NT2/D1 (cell line): ENCODE results near the gene ZNF200.

Experiments
- DNase-seq: peaks from one replicate; pipeline ENCODE4 v3.0.0-alpha.2; 2011; ENCODE audit warnings: low read depth, low spot score
- H3K27me3 ChIP-seq: 2 replicates; pipeline ENCODE4 v1.6.0; 2011; ENCODE audit warnings: mild to moderate bottlenecking; ENCODE audit not compliant: insufficient read length, insufficient read depth
- H3K36me3 ChIP-seq: 2 replicates; pipeline ENCODE4 v1.6.1; 2011; ENCODE audit warnings: mild to moderate bottlenecking, low read length, mixed read lengths; ENCODE audit not compliant: insufficient read depth, insufficient read length
- H3K4me1 ChIP-seq: 2 replicates; pipeline ENCODE4 v1.5.1; 2011; ENCODE audit not compliant: insufficient read depth, insufficient read length
- H3K4me3 ChIP-seq: 2 replicates; pipeline ENCODE4 v1.5.1; 2011; ENCODE audit warnings: low read depth; ENCODE audit not compliant: insufficient read length
- H3K9ac ChIP-seq: 2 replicates; pipeline ENCODE4 v1.6.0; 2011; ENCODE audit warnings: low read depth; ENCODE audit not compliant: insufficient read length
- H3K9me3 ChIP-seq: 2 replicates; pipeline ENCODE4 v1.5.1; 2011; ENCODE audit warnings: mild to moderate bottlenecking, low read length; ENCODE audit not compliant: insufficient read depth
- SUZ12 ChIP-seq: IDR thresholded peaks from 2 replicates; pipeline ENCODE4 v1.6.1; 2011; ENCODE audit not compliant: insufficient read length, insufficient read depth; ENCODE audit errors: extremely low read depth
- YY1 ChIP-seq: IDR thresholded peaks from 2 replicates; pipeline ENCODE4 v1.6.1; 2011; ENCODE audit not compliant: insufficient read length, insufficient read depth
- ZNF274 ChIP-seq: IDR thresholded peaks from 2 replicates; pipeline ENCODE4 v1.6.1; 2011; ENCODE audit warnings: mild to moderate bottlenecking, low read depth, low read length

ZNF200 gene

DNA sequence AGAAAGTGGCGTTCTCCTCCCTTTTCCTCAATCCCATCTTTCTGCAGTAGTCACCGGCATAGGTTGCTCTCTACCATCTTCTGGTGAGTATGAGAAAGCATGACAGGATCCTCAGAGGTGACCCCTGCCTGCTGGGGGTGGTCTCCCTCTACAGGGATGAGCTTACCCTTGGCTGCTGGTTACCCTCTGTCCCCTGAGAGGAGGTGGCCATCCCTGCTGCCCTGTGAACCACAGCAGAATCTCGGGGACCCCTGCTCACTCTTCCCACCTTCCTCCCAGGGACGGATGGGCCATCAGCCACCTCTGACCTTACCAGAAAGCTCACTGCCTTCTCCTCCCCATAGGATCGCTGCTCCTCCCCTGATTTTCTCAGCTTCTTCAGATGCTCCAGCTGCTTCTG, 13.6 kb upstream of the ZNF200 start:
- Histone ChIP-seq H3K36me3 (no peaks in the 10 kb centered on the region), H3K9ac (no peak overlapping the region), H3K4me1 (no peaks in the 10 kb centered on the region), H3K27me3 (peaks cover 2% of the 10 kb centered on the region), H3K4me3 (no peak overlapping the region), H3K9me3 (no peaks in the 10 kb centered on the region)
- TF ChIP-seq YY1 (no peak), SUZ12 (no peak), ZNF274 (no peak)
- no peak for DNase-seq

DNA sequence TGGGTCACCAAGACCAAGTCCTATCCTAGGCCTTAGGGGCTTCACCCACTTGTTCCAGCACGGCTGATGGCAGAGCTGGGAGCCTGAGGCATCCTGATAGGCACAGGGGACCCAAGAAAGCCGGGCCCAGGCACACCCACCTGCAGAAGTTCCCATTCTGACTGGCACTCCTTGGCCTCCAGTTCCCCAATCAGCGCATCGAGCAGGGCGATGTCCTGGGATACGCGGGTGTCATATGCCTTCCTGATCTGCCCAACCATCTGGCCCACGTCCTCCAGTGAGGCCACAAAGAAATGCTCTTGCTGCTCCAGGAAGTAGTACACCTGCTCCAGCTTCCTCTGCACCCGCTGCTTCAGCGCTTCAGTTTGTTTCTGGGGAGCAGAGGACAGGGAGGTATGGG, 11.9 kb upstream of the ZNF200 start:
- Histone ChIP-seq H3K4me3 (no peak overlapping the region), H3K36me3 (no peaks in the 10 kb centered on the region), H3K27me3 (peaks cover 2% of the 10 kb centered on the region), H3K9ac (no peak overlapping the region), H3K4me1 (no peaks in the 10 kb centered on the region), H3K9me3 (no peaks in the 10 kb centered on the region)
- DNase-seq = no peak
- TF ChIP-seq ZNF274 (no peak), SUZ12 (no peak), YY1 (no peak)

GRCh38 chr16:3246002-3246401, 11.0 kb upstream of the ZNF200 start:
- H3K36me3 ChIP-seq = no peaks in the 10 kb centered on the region
- H3K4me3 ChIP-seq = no peak overlapping the region
- no peaks in the 10 kb centered on the region for H3K9me3 ChIP-seq
- TF ChIP-seq YY1 (no peak), ZNF274 (no peak), SUZ12 (no peak)
- H3K27me3 ChIP-seq = peaks cover 3% of the 10 kb centered on the region
- DNase-seq = no peak
- no peak overlapping the region for H3K9ac ChIP-seq
- H3K4me1 ChIP-seq = no peaks in the 10 kb centered on the region

DNA sequence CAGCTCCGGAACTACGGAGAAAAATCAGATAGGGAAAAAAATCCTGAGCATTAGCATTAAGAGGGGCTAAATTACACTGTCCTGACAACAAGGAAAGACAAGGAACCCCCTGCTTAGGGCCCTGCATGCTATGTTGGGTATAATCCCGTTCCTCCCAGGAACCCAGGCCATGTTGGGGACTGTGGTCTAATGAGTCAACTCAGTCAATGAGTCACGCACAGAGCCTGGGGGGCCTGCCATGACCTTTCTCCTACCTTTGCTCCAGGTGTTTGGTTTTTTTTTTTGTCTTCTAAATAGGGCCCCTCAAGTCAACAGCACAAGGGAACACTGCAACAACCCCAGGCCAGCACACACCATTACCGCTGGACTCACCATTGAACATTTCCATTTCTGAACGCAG, 8.9 kb upstream of the ZNF200 start:
- Histone ChIP-seq H3K4me3 (no peak overlapping the region), H3K9ac (no peak overlapping the region), H3K36me3 (no peaks in the 10 kb centered on the region), H3K9me3 (no peaks in the 10 kb centered on the region), H3K27me3 (peaks cover 13% of the 10 kb centered on the region), H3K4me1 (no peaks in the 10 kb centered on the region)
- no peak for DNase-seq
- no peak for TF ChIP-seq SUZ12
- no peak for TF ChIP-seq ZNF274
- no peak for TF ChIP-seq YY1

- Histone ChIP-seq H3K9ac (no peak overlapping the region), H3K4me1 (no peaks in the 10 kb centered on the region), H3K36me3 (no peaks in the 10 kb centered on the region), H3K4me3 (no peak overlapping the region), H3K9me3 (no peaks in the 10 kb centered on the region), H3K27me3 (peaks cover 13% of the 10 kb centered on the region)
- TF ChIP-seq YY1 (no peak), SUZ12 (no peak), ZNF274 (no peak)
- DNase-seq = no peak
These were observed 7.8 kb upstream of the ZNF200 start for GRCh38 chr16:3242709-3243108.

GRCh38 chr16:3241761-3242160, 6.8 kb upstream of the ZNF200 start:
- Histone ChIP-seq H3K36me3 (no peaks in the 10 kb centered on the region), H3K9me3 (no peaks in the 10 kb centered on the region), H3K4me3 (no peak overlapping the region), H3K4me1 (no peaks in the 10 kb centered on the region), H3K9ac (no peak overlapping the region), H3K27me3 (peaks cover 13% of the 10 kb centered on the region)
- no peak for DNase-seq
- no peak for TF ChIP-seq YY1
- no peak for TF ChIP-seq ZNF274
- TF ChIP-seq SUZ12 = no peak

GRCh38 chr16:3235856-3236669, 1.1 kb upstream of the ZNF200 start:
- DNase-seq = no peak
- no peak overlapping the region for H3K4me3 ChIP-seq
- TF ChIP-seq ZNF274 (no peak), YY1 (no peak), SUZ12 (no peak)

More at GRCh38 chr16:3235856-3236669, 1.1 kb upstream of the ZNF200 start:
- peaks cover 30% of the 10 kb centered on the region for H3K36me3 ChIP-seq
- no peak overlapping the region for H3K9ac ChIP-seq
- H3K9me3 ChIP-seq = peaks cover 15% of the 10 kb centered on the region
- no peaks in the 10 kb centered on the region for H3K4me1 ChIP-seq
- H3K27me3 ChIP-seq = peaks cover 12% of the 10 kb centered on the region
